GM18861 (cell line): Measurements from ENCODE around the gene LAPTM4A.
"Not testable (repeated sequence)": the region's sequence is repeated elsewhere in the genome, so short reads cannot be mapped to it uniquely, and the experiment has no call there.

ENCODE experiments used
- ATAC-seq: cut with Tn5 transposase; IDR thresholded peaks from one replicate; pipeline ENCODE4 v1.9.1; 2021; ENCODE audit not compliant: unreplicated experiment

Gene LAPTM4A

DNA sequence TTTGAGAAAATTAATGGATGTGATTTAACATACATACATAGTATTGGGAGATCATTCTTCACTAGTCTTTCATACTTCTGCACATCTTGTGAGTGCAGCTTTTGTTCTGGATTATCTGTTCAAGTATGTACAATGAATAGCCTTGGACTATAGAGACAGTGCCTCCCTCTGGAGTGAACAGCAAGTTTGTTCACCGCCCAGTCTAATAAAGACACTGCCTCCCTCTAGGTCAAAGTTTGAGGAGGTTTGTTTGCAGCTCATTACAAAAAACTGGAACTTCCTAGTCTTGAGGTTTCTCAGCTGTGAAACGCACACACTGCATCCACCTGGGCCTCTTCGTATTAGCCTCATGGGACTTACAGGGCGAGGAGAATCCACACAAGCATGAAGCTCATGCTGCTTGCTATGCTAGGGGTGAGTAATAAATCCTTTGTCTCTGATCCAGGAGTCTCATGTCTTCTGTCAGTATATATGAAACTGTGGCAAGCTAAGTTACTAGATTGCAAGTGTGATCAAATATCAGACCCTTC, 26.0 kb upstream of the LAPTM4A start:
- no peak for ATAC-seq

DNA sequence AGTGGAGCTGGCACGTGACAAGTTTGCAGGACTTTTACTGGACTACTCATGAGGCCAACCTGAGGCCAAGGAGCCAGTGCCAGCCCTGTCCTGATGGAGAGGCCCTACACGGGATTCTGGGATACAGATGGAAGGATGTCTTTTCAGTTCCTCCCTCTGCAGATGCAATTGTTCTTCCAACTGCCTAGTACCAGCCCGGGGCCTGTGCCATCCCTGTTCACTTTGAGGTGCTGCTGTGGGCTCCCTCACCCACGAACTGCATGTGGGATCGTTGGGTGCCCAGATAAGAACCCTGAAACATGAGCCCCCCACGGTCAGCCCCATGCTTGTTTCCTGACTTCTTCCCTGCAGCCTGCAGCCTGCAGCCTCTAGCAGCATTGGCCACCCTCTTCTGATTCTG, 25.3 kb upstream of the LAPTM4A start:
- no peak for ATAC-seq

DNA sequence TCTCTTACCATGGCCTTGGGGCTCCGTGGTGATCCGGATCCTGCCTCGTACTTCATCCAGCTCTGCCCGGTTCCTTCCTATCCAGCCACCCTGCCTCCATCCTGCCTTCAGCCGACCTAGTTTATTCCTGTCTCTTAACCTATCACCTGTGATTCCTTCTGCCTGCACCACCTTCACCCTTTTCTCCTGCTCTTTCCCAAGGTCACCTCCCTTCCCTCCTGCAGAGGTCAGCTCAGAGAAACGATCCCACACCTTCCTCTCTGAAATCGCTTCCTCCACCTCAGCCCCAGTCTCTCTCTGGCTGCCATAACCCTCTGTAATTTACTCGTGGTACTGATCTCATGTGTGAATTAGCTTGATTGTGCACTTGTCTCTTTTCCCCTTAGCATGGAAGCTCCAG, 23.5 kb upstream of the LAPTM4A start:
- ATAC-seq, result no peak

DNA sequence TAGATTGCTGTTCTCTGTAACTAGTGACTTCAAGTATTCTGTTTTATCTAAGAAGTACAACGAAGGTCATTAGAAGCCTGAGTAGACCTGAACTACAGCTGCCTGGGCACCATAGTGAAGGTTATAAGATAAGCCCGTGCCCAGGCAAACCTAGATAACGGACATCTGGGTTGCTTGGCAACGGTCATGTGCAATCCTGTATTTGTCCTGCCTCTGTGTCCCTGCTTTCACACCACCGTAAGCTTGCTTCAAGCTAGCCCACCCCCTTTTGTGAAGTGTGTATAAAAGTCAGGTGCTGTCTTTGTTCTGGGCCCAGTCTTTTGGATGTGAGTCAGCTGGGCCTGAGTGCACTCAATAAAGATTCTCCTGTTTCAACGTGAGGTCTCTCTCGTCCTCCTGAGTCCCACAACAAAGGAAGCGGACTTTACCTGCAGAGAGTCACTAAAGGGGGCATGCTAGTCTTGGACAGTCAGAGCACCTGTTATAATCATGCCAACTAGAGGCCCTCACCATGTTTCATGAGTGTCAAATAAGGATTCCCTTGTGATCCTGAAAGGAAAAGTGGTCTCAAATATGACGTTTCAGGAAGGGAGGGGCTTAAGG, 22.7 kb upstream of the LAPTM4A start:
- not testable (repeated sequence) for ATAC-seq

DNA sequence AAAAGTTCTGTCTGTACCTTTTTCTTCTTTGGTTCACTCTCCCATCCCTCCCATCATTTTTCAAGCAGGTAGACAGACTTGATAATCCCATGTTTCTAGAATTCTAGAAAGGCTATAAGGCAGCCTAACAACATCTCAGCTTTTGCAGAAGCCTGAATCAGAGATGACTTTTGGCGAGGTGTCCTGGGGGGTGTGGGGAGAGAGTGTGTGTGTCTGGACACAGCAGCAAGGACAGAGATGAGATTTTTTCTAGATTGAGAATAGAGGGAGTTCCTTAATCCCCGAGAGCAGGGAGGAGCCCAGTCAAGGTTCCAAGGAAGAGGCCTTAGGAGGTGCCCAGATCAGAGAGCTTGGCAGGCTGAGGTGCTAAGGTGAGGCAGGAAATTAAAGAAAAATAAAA, 22.0 kb upstream of the LAPTM4A start:
- ATAC-seq, result no peak

DNA sequence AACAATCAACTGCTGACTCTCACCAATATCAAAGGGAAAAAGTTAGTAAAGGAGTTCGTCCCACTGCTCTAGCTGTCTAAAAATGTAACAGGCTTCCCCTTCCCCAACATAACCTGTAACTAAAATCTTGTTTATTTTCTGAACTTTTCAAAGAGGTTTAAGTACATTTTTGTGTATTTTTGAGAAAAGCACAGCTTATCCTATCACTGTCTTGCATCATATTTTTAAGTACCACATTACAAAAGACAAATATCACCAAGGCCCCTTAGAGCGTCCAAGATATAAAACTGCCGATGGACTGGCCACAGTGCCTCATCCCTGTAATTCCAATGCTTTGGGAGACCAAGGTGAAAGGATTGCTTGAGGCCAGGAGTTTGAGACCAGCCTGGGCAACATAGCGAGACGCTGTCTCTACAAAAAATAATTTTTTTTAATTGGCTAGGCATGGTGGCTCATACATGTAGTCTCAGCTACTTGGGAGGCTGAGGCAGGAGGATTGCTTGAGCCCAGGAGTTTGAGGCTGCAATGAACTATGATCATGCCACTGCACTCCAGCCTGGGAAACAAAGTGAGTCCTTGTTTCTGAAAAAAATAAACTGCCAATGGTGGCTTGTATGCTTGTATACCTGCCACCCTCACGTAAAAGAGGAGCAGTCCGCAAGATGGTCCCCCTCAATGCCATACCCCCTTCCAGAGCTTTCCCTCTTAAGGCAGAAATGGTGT, 21.2 kb upstream of the LAPTM4A start:
- ATAC-seq, result no peak

DNA sequence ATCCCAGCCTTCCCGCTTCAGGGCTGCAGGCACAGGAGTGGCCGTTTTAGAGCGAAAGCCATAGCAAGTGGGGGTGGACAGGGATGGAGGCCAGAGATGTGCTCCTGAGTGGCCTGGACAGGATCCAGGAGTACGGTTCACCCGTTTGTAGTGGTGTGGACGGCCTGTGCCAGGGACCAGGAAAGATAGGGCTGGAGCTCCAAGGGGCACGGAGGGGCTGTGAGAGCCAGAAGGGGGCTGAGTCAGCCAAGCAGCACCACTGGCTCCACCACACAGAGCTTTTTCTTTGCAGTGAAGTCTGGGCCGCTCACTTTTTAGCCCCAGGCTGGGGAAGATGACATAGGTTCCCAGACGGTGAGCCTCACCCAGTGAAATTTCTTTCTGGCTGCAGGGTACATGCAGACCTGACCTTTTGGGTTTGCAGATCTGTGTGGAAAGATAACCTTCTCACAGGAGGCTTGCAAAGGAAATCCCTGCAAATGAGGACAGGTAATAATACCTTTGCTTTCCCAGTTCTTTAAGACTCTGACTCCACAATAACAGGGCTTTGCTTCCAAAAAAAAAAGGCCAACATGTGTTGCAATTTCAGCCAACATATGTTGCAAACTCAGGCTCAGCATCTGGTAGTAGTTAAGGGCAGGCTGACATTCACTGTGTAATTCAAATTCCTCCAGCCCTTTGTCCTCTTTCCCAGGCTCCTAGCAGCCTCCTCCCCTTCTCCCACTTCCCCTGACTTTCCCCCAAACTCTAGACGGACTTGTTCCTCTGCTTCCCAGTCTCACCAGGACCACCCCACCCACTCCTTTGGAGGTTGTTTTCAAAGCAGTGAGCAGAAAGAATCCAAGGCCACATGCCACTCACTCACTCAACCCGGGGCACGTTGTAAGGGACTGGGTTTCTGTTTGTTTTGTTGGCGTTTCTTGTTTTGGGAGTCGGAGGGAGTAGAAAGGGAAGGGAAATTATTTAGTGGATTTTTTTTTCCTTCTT, 20.3 kb upstream of the LAPTM4A start:
- ATAC-seq, result no peak

DNA sequence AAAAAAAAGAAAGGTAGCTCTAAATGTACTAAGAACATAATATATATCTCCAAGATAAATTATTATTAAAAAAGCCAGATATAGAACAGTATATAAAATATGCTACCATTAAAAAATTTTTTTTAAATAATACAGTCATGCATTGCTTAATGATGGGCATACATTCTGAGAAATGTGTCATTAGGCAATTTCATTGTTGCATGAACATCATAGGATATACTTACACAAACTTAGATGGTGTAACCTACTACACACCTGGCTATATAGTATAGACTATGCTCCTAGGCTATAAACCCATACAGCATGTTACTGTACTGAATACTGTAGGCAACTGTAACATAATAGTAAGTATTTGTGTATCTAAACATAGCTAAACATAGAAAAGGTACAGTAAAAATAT, 18.3 kb upstream of the LAPTM4A start:
- no peak for ATAC-seq

DNA sequence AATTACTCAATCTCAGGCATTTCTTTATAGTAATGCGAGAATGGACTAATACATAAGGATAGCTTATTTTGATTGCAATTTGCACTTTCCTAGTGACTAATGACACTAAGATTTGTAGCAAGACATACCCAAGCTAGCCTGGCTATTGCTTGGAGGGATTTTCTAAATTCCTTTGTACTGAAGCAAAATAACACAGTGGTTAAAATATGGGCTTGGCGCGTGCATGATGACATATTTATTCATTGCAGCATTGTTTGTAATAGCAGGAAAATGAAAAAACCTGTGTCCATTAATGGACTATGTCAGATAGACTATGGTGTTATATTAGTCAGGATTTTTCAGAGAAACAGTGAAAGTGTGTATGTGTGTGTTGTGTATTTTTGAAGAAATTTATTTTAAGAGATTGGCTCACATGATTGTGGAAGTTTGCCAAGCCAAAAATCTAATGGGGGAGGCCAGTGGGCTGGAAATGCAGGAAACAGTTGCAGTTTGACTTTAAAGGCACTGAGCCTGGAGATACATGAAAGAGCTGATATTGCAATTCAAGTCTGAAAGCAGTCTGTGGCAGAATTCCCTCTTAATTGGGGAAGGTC, 16.7 kb upstream of the LAPTM4A start:
- ATAC-seq, result no peak

DNA sequence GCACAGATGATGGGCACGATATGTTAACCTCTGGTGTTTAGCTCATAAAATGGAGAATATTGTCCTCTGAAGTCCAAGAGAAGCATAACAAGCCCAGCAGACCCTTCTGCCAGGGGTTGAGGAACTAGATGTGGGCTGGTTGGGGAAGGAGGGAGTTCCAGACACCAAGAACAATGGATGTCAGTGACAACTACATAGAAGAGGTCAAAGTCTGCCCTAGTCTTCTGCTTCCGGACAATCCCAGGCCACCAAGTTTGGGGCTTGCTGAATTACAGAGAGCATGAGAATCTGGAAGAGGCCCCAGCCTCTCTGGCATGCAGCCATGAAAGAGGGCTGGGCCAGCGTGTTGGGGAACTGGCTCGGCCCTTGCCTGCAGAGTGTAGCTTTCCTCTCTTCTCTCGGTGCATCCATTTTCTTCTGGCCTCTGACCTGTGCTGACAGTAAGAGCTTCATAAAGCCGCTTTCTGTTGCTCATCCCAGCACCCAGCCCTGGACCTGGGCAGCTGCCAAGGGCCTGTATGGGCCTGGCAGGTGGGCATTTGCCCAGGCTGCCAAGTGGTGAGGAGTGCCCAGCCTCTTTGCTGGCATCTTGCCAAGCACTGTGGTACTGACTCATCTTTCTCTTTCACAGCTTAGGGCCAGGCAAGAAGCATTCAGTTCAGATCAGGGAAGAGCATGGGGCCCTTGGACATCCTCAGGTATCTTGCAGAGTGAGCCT, 14.6 kb upstream of the LAPTM4A start:
- ATAC-seq, result no peak

DNA sequence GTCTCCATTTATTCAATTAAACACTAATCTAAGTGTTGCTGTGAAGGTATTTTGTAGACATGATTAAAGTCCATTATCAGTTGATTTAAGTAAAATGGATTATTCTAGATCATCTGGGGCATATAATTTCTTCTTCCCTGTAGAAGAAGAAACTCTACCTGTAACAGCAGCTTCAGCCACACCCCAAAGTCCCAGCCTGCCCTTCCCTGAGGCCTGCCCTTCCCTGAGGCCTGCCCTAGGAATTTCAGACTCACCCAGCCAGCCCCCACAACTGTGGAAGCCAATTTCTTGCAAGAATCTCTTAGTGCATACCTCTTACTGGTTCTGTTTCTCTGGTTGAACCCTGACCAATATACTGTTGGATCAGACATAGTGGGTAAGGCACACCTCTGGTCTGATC, 13.4 kb upstream of the LAPTM4A start:
- ATAC-seq, result no peak

DNA sequence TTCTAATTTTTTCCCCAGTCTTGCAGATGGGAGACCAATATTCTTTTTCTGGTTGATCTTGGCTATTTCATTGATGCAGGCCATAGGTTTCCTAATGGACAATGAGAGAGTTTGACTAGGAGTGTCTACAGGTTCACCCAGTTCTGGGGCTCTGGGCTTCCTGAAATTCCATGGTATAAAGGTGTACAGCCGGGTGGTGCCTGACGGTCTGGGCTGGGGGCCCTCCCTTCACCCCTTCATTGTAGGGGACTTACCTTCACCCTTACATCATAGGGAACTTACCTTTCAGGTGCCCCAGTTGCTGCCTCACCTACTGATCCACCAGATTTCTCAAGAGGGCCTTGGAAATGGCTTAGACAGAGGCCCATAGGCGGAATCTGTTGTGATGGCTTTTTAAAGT, 13.0 kb upstream of the LAPTM4A start:
- no peak for ATAC-seq

DNA sequence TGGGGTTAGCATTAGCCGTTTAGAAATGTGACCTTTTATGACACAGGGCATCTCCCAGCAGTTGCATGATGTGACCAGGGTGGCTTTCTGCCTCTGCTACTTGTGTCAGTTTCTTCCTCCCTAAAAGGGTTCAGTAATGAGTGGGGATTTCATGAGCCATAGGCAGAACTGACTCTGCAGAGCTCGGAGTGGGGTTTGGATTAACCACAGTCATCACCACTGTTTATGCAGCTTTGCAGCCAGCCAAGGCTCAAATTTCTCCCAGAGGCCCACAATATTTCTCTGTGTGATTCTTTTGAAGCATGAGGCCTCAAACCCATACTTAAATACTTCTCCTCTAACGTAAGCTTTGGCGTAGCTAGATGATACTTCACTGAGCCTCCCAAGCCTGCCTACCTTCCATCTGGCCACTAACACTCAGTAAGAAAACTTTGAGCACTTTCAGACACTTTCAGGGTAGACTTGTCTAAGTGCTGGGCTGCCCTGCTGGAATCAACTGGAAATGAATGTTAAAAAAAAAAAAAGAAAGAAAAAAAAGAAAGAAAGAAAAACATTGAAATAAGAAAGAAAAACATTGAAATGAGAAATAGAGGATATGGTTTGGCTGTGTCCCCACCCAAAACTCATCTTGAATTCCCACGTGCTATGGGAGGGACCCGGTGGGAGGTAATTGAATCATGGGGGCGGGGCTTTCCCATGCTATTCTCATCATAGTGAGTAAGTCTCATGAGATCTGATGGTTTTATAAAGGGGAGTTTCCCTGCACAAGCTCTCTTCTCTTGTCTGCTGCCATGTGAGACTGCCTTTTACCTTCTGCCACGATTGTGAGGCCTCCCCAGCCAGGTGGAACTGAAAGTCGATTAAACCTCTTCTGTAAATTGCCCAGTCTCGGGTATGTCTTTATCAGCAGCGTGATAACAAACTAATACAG, 11.5 kb upstream of the LAPTM4A start:
- ATAC-seq, result no peak

DNA sequence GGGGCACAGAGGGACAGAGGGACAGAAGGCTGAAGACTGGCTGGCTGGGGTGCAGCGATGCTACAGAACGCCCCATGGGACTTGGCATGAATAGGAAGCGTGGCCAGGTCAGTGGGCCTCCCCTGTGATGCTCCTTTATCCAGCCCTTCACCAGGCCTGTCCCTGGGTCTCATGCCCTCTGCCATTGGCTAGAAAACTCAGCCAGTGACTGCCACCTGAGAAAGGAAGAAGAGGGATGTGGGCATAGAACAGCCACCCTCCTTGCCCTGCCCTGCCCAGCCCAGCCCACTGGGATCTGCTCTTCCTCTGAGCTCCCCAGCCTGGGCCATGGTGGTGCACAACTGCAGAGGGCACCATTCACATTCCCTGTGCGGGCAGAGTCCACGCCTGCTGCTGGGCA, 10.5 kb upstream of the LAPTM4A start:
- ATAC-seq, result no peak

DNA sequence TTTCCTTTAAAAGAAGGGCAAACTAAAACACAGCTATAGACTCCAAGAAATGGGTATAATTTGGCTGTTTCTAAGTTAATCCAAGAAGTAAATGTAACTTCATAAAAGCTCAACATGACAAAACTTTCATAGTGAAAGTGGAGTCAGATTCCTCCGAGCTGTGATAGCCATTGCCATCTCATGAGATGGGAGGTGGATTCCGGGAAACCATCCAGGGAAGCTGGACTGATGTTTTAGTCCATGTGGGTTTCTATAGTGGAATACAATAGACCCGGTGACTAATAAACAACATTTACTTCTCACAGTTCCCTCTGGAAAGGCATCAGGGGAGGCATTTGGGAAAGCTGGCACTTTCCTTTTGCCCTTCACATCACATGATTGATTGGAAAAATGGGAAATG, 10.0 kb upstream of the LAPTM4A start:
- ATAC-seq, result no peak

DNA sequence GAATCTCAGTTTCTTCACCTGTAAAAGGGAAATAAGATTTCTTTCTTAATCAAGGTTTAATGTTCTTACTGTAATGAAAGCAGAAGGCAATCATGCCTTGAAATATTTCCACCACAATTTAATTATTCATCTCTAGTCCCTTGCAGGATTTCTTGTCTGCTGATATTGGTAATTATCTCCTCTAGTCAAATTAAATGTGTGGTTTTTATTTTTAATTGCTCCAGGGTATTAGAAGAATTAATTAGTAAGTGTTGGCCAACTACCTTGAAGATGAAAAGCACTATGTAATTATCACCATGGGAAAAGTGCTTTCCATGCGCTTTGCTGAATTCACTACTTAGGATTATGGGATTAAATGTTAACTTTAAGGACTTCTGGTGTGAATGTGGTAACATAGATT, 8.7 kb upstream of the LAPTM4A start:
- no peak for ATAC-seq

DNA sequence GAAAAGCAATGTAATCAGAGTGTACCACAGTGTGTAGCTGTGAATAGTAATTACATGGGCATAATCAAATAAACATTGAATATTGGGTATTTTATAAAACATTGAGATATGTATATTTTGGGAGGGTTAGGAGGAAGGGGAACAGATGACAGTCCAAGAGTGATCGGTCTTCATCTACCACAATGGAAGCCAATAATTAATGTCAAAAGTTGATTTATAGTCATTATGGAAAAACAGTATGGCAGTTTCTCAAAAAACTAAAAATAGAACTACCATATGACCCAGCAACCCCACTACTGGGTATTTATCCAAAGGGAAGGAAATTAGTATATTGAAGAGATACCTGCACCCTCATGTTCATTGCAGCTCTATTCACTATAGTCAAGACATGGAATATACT, 5.8 kb upstream of the LAPTM4A start:
- ATAC-seq, result no peak

DNA sequence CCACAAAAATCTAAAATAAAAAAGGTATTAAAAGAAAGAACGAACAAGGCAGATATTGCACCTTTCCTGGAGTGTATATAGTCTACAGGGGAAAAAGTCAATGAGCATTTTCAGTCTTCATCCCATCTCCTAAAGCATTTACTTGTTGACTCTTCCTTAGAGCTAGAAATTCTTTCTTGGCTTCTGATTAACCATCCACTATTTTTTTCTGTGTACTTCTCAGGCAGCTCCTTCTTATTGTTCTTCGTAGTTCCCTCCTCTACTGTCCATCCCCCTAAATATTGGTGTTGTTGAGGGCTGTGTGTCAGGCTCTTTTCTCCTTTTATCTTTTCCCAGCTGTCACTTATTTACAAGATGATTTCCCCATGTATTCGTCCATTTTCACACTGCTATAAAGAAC, 3.5 kb upstream of the LAPTM4A start:
- ATAC-seq, result no peak

DNA sequence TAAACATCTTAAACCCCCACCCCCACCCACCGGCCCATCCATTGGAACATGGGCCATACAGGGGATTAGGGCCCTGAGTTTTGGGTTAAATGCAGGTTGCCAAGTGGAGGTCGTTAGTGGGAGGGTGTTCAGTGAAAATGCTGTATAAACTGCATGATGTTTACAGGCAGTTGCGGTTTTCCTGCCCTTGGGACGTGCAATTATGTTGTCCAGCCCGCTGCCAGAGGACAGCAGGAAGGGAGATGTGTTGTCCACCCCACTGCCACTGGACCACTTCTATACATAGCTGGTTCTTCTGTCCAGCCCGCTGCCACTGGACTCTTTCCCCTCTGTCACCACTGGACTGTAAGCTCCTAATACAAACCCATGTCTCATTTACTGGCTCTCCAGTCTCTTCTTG, 2.7 kb upstream of the LAPTM4A start:
- no peak for ATAC-seq
